ENCODE results near the gene ARHGAP29.

ARHGAP29 gene

GRCh38 chr1:94255476-94255875, 18.1 kb upstream of the ARHGAP29 start:
- Histone ChIP-seq H3F3A (ENCODE audit: low read depth) (no peaks in the 10 kb centered on the region), H3K9ac (ENCODE audit: low read depth, low read length, poor library complexity, severe bottlenecking) (no peak overlapping the region), H3K4me1 (ENCODE audit: insufficient read depth, low read length, poor library complexity, severe bottlenecking) (no peaks in the 10 kb centered on the region), H3K4me2 (ENCODE audit: low read depth, low read length, poor library complexity, severe bottlenecking) (no peak overlapping the region), H4K20me1 (ENCODE audit: insufficient read depth, low read length, poor library complexity, severe bottlenecking) (no peaks in the 10 kb centered on the region), H3K9me2 (replicated peaks; ENCODE audit: low read depth, low read length) (no peaks in the 10 kb centered on the region), H2AFZ (ENCODE audit: low read length) (no peak overlapping the region), H3K9me3 (ENCODE audit: insufficient read depth, low read depth, low read length) (no peaks in the 10 kb centered on the region), H3K4me3 (ENCODE audit: low read length, poor library complexity, severe bottlenecking) (no peak overlapping the region), H3K27me3 (ENCODE audit: insufficient read depth, low read length, poor library complexity, severe bottlenecking) (no peaks in the 10 kb centered on the region), H3K36me3 (ENCODE audit: insufficient read depth, low read length) (no peaks in the 10 kb centered on the region), H3K79me2 (ENCODE audit: insufficient read depth, low read length) (no peaks in the 10 kb centered on the region)
- TF ChIP-seq, protein P1, sequence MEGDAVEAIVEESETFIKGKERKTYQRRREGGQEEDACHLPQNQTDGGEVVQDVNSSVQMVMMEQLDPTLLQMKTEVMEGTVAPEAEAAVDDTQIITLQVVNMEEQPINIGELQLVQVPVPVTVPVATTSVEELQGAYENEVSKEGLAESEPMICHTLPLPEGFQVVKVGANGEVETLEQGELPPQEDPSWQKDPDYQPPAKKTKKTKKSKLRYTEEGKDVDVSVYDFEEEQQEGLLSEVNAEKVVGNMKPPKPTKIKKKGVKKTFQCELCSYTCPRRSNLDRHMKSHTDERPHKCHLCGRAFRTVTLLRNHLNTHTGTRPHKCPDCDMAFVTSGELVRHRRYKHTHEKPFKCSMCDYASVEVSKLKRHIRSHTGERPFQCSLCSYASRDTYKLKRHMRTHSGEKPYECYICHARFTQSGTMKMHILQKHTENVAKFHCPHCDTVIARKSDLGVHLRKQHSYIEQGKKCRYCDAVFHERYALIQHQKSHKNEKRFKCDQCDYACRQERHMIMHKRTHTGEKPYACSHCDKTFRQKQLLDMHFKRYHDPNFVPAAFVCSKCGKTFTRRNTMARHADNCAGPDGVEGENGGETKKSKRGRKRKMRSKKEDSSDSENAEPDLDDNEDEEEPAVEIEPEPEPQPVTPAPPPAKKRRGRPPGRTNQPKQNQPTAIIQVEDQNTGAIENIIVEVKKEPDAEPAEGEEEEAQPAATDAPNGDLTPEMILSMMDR (conservative IDR thresholded peaks at IDR 0.05; ENCODE audit: low read length), result no peak
- TF ChIP-seq EZH2phosphoT487 (IDR thresholded peaks at IDR 0.05; ENCODE audit: borderline replicate concordance), result no peak

DNA sequence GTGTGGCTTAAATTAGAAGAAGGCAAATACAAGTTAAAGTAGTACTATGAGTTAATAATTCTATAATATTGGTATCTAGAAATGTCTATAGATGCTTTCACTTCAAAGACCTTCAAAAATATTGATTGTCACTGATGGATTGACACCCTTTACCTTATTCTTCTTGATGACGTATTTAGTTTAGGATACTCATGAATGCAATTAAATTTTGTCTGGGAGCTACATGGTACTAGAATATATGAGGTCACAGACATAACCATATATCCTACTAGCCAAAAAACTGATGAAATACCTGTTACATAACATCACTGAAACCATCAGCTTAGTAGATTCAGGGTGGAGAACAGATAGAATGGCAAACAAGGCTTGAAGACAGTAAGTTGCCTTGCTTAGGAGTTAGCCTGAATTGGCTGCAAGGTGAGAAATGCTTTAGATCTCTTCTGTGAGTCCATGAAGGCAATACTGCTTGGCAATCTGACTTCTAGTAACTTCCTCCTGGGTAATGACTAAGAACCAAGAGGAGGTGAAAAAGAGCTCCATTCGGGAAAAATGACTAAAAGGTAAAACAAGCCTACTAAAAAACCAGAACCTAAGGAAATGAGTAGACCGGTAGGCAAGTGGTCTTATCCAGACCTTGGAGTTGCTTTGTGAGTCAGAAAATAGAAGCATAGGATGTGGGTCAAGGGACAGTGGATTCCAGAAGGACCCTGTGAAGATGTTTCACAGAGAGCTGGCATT, 16.9 kb upstream of the ARHGAP29 start:
- Histone ChIP-seq H3K4me2 (ENCODE audit: low read depth, low read length, poor library complexity, severe bottlenecking) (no peak overlapping the region), H2AFZ (ENCODE audit: low read length) (no peak overlapping the region), H3F3A (ENCODE audit: low read depth) (no peaks in the 10 kb centered on the region), H3K79me2 (ENCODE audit: insufficient read depth, low read length) (no peaks in the 10 kb centered on the region), H3K4me1 (ENCODE audit: insufficient read depth, low read length, poor library complexity, severe bottlenecking) (no peaks in the 10 kb centered on the region), H3K9me3 (ENCODE audit: insufficient read depth, low read depth, low read length) (no peaks in the 10 kb centered on the region), H3K4me3 (ENCODE audit: low read length, poor library complexity, severe bottlenecking) (no peak overlapping the region), H3K27me3 (ENCODE audit: insufficient read depth, low read length, poor library complexity, severe bottlenecking) (no peaks in the 10 kb centered on the region), H3K9me2 (replicated peaks; ENCODE audit: low read depth, low read length) (no peaks in the 10 kb centered on the region), H3K9ac (ENCODE audit: low read depth, low read length, poor library complexity, severe bottlenecking) (no peak overlapping the region), H4K20me1 (ENCODE audit: insufficient read depth, low read length, poor library complexity, severe bottlenecking) (no peaks in the 10 kb centered on the region), H3K36me3 (ENCODE audit: insufficient read depth, low read length) (no peaks in the 10 kb centered on the region)
- TF ChIP-seq EZH2phosphoT487 (IDR thresholded peaks at IDR 0.05; ENCODE audit: borderline replicate concordance), result no peak
- TF ChIP-seq, protein P1 (conservative IDR thresholded peaks at IDR 0.05; ENCODE audit: low read length), result no peak

DNA sequence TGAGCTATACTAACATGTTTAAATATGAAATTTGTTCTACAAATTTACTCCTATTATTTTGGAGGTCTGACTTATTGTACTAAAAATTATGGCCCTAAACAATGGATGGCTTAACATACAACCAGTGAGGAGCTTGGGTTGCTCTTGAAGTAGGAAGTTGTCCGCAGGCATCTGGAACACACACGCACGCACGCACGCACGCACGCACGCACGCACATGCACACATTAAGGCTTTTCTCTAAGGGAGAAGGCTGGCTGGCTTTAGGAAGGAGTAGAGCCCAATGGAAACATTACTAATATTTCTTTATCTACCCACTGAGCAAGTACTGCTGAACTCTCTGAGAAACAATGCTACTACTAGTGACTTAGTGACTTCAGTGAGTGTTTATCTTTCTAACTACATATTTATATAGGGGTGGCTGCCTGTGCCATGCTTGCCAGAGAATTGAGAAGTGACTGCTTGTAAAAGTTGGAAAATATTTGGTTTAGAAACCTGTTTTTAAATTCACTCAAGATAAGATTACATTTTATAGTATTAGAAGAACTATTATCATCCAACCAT, 16.2 kb upstream of the ARHGAP29 start:
- Histone ChIP-seq H3K4me2 (ENCODE audit: low read depth, low read length, poor library complexity, severe bottlenecking) (no peak overlapping the region), H2AFZ (ENCODE audit: low read length) (no peak overlapping the region), H3K79me2 (ENCODE audit: insufficient read depth, low read length) (no peaks in the 10 kb centered on the region), H3K36me3 (ENCODE audit: insufficient read depth, low read length) (no peaks in the 10 kb centered on the region), H3K9ac (ENCODE audit: low read depth, low read length, poor library complexity, severe bottlenecking) (no peak overlapping the region), H4K20me1 (ENCODE audit: insufficient read depth, low read length, poor library complexity, severe bottlenecking) (no peaks in the 10 kb centered on the region), H3K9me2 (replicated peaks; ENCODE audit: low read depth, low read length) (no peaks in the 10 kb centered on the region), H3K4me1 (ENCODE audit: insufficient read depth, low read length, poor library complexity, severe bottlenecking) (no peaks in the 10 kb centered on the region), H3K4me3 (ENCODE audit: low read length, poor library complexity, severe bottlenecking) (no peak overlapping the region), H3K27me3 (ENCODE audit: insufficient read depth, low read length, poor library complexity, severe bottlenecking) (no peaks in the 10 kb centered on the region), H3F3A (ENCODE audit: low read depth) (no peaks in the 10 kb centered on the region), H3K9me3 (ENCODE audit: insufficient read depth, low read depth, low read length) (no peaks in the 10 kb centered on the region)
- TF ChIP-seq EZH2phosphoT487 (IDR thresholded peaks at IDR 0.05; ENCODE audit: borderline replicate concordance), result no peak
- TF ChIP-seq, protein P1 (conservative IDR thresholded peaks at IDR 0.05; ENCODE audit: low read length), result no peak

Measured in Loucy (cell line).